K562 (cell line): Measurements from ENCODE around the gene TTC9B. TPM values are rescaled to one million over a fixed set of nuclear protein-coding genes. Genes with fewer than 3 reads are reported as not detected.
A peak's percentile ranks its signal among the peaks of the same experiment; 100 is the strongest.

Experiments
- BHLHE40 ChIP-seq: IDR thresholded peaks from 2 replicates; pipeline ENCODE4 v1.6.1; 2011; ENCODE audit warnings: low read length, improper control_type of control experiment
- CAMTA2 ChIP-seq: fragments of 250-450 bp; sonication (Bioruptor Pico); conservative IDR thresholded peaks from 2 replicates; pipeline ENCODE4 v1.5.1; 2022
- CCAR2 ChIP-seq: fragments of 200-400 bp; formaldehyde crosslinking; IDR thresholded peaks from 2 replicates; pipeline ENCODE4 v1.6.1; 2017; ENCODE audit warnings: mild to moderate bottlenecking, low read depth, low read length
- ETV1 ChIP-seq: fragments of 450-650 bp; conservative IDR thresholded peaks from 2 replicates; pipeline ENCODE4 v1.6.1; 2016; ENCODE audit warnings: missing genetic modification characterization, control low read depth, low read depth, missing compliant biosample characterization
- ETV5 ChIP-seq: sonication (generic); formaldehyde crosslinking; IDR thresholded peaks from 2 replicates; pipeline ENCODE4 v1.4.0; 2020; ENCODE audit warnings: low read depth, mild to moderate bottlenecking, missing genetic modification reagents
- FOXK2 ChIP-seq, 2 experiments: fragments of 450-650 bp; IDR thresholded peaks in 1 of 2; conservative IDR thresholded peaks in 1 of 2; 2 replicates each; pipeline ENCODE4 v1.6.1; 2016; ENCODE audit warnings: low read depth in 2 of 2, mild to moderate bottlenecking in 1 of 2
- KDM4B ChIP-seq, 2 experiments: fragments of 450-650 bp in 1 of 2; sonication (generic) in 1 of 2; IDR thresholded peaks; 2 replicates each; pipeline ENCODE4 v1.6.1; 2016 to 2017; ENCODE audit warnings: borderline replicate concordance in 2 of 2, antibody characterized with exemption in 1 of 2, low read depth in 1 of 2, mild to moderate bottlenecking in 1 of 2
- MTA3 ChIP-seq: fragments of 450-650 bp; formaldehyde crosslinking; IDR thresholded peaks from 2 replicates; pipeline ENCODE4 v1.6.1; 2017; ENCODE audit warnings: mild to moderate bottlenecking, borderline replicate concordance
- ZBTB17 ChIP-seq: fragments of 450-650 bp; formaldehyde crosslinking; IDR thresholded peaks from 2 replicates; pipeline ENCODE4 v1.4.0; 2020; ENCODE audit warnings: mild to moderate bottlenecking
- ZNF124 ChIP-seq: sonication (generic); formaldehyde crosslinking; IDR thresholded peaks from 2 replicates; pipeline ENCODE4 v1.8.1; 2022; ENCODE audit warnings: missing genetic modification reagents
- ZNF75A ChIP-seq: fragments of 450-650 bp; formaldehyde crosslinking; IDR thresholded peaks from 2 replicates; pipeline ENCODE4 v1.4.0; 2020; ENCODE audit warnings: mild to moderate bottlenecking
- polyA plus RNA-seq, 8 experiments: library from polyadenylated mRNA; depleted of rRNA in 4 of 8; stranded (reverse) in 5 of 8; unstranded in 3 of 8; fragments of >200 nt; fragmentation: Nextera tagmentation in 2 of 8; fragmentation: Illumina TruSeq in 1 of 8; extraction: Ambion mirVana in 2 of 8; extraction: Trizol in 1 of 8; gene quantifications; 2 replicates each; pipeline versions ENCODE4 v1.2.1 to v1.2.3, GENCODE V29; 2011 to 2014; ENCODE audit warnings: inconsistent platforms in 1 of 8, missing spikeins in 1 of 8
- total RNA-seq, 7 experiments: library from RNA; depleted of rRNA in 6 of 7; stranded (reverse); fragments of >200 nt in 6 of 7; fragmentation: Illumina TruSeq in 2 of 7; extraction: Trizol in 2 of 7; gene quantifications; 2 replicates each; pipeline versions ENCODE4 v1.2.1 to v1.2.3, GENCODE V29; 2011 to 2021; ENCODE audit warnings: low replicate concordance in 1 of 7
- TF ChIP-seq, protein P1 (sequence below), 2 experiments: fragments of 450-650 bp in 1 of 2; sonication (generic) in 1 of 2; formaldehyde crosslinking in 1 of 2; IDR thresholded peaks; 2 replicates each; pipeline versions ENCODE4 v1.7.1 to v1.9.0; 2016 to 2022; ENCODE audit warnings: inconsistent platforms in 1 of 2, mild to moderate bottlenecking in 1 of 2, missing genetic modification reagents in 1 of 2
- TF ChIP-seq, protein P2 (sequence below), 2 experiments: fragments of 200-800 bp in 1 of 2; sonication (Bioruptor generic) in 1 of 2; sonication (generic) in 1 of 2; formaldehyde crosslinking in 1 of 2; IDR thresholded peaks in 1 of 2; conservative IDR thresholded peaks in 1 of 2; 2 replicates each; pipeline versions ENCODE4 v1.5.0 to v1.6.1; 2016 to 2020; ENCODE audit warnings: missing compliant biosample characterization in 1 of 2, missing genetic modification characterization in 1 of 2, missing genetic modification reagents in 1 of 2
- TF ChIP-seq, protein P3 (sequence below): IDR thresholded peaks from 2 replicates; pipeline ENCODE4 v1.6.1; 2014; ENCODE audit warnings: antibody characterized with exemption

TTC9B gene
- total and polyA plus RNA-seq, 9 of the 15 experiments (the other 6 are each of a cell fraction or from before 2014, with no cell fraction given) = 0.06 to 0.14 TPM; not detected in 7

DNA sequence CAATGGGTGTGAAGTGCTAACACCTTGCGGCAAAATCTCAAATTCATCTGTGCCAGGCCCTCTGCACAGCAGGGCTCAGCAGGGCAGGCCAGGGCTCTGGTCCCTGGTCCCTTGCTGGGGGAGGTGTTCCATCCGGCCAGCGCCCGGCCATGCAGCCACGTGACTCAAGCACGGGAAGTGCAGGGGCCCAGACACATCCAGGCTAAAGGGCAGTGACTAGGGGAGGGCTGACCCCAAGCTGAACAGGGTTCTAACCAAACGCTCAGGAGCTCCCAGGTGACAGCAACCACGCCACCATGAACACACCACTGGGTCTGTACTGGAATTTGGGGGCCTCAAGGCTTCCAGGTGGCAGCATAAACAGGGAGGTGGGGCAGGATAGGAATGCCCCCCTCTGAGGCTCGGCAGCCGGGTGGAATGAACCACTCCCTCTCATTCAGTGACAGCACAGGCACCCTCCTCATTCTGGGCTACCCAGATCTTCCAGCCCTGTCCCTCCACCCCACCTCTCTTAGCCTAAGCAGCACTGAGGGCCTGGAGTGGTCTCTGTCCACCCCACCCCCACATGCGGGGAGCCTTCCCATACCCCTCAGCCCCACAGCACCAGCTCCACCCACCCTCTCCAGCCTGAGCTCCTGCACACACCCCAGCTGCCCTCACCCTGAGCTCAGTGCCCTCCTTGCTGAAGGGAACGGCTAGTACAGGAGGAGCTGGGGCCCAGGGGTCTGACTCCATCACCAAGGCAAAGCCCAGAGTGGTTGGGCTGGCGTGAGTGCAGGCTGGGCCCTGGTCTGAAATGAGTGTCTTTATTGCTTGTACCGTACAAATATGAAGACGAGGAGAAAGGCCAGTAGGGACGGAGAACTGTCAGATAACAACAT lies 13.6 kb upstream of the TTC9B start (continued):
- TF ChIP-seq, protein P1, sequence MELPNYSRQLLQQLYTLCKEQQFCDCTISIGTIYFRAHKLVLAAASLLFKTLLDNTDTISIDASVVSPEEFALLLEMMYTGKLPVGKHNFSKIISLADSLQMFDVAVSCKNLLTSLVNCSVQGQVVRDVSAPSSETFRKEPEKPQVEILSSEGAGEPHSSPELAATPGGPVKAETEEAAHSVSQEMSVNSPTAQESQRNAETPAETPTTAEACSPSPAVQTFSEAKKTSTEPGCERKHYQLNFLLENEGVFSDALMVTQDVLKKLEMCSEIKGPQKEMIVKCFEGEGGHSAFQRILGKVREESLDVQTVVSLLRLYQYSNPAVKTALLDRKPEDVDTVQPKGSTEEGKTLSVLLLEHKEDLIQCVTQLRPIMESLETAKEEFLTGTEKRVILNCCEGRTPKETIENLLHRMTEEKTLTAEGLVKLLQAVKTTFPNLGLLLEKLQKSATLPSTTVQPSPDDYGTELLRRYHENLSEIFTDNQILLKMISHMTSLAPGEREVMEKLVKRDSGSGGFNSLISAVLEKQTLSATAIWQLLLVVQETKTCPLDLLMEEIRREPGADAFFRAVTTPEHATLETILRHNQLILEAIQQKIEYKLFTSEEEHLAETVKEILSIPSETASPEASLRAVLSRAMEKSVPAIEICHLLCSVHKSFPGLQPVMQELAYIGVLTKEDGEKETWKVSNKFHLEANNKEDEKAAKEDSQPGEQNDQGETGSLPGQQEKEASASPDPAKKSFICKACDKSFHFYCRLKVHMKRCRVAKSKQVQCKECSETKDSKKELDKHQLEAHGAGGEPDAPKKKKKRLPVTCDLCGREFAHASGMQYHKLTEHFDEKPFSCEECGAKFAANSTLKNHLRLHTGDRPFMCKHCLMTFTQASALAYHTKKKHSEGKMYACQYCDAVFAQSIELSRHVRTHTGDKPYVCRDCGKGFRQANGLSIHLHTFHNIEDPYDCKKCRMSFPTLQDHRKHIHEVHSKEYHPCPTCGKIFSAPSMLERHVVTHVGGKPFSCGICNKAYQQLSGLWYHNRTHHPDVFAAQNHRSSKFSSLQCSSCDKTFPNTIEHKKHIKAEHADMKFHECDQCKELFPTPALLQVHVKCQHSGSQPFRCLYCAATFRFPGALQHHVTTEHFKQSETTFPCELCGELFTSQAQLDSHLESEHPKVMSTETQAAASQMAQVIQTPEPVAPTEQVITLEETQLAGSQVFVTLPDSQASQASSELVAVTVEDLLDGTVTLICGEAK (IDR thresholded peaks at IDR 0.05) = peak; percentile 81
- TF ChIP-seq, protein P1 (CRISPR knock-in tag; IDR thresholded peaks at IDR 0.05) = no peak
- no peak for TF ChIP-seq ZNF124
- peak in 1 of 2 experiments; percentile 54; a peak in 1 of 4 replicates for TF ChIP-seq FOXK2 (conservative IDR thresholded peaks at IDR 0.05 in 1 of 2, IDR thresholded peaks at IDR 0.05 in 1 of 2; ENCODE audit: low read depth in 2 of 2)
- no peak for TF ChIP-seq CCAR2
- TF ChIP-seq MTA3 = no peak
- no peak for TF ChIP-seq ZNF75A (CRISPR knock-in tag)
- TF ChIP-seq KDM4B (IDR thresholded peaks at IDR 0.05; ENCODE audit: borderline replicate concordance in 2 of 2, low read depth in 1 of 2) = peak in 1 of 2 experiments; percentile 76; a peak in 1 of 4 replicates
- TF ChIP-seq, protein P2, sequence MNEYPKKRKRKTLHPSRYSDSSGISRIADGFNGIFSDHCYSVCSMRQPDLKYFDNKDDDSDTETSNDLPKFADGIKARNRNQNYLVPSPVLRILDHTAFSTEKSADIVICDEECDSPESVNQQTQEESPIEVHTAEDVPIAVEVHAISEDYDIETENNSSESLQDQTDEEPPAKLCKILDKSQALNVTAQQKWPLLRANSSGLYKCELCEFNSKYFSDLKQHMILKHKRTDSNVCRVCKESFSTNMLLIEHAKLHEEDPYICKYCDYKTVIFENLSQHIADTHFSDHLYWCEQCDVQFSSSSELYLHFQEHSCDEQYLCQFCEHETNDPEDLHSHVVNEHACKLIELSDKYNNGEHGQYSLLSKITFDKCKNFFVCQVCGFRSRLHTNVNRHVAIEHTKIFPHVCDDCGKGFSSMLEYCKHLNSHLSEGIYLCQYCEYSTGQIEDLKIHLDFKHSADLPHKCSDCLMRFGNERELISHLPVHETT (CRISPR knock-in tag; conservative IDR thresholded peaks at IDR 0.05 in 1 of 2, IDR thresholded peaks at IDR 0.05 in 1 of 2) = 0 out of 4 replicates have a peak, but pooled peaks of 1 of the 2 experiments have one; percentile 33
- peak; percentile 74 for TF ChIP-seq ZBTB17 (CRISPR knock-in tag)
- TF ChIP-seq ETV5 (CRISPR knock-in tag) = 0 out of 2 replicates have a peak, but pooled peaks have one; percentile 44
- TF ChIP-seq, protein P3, sequence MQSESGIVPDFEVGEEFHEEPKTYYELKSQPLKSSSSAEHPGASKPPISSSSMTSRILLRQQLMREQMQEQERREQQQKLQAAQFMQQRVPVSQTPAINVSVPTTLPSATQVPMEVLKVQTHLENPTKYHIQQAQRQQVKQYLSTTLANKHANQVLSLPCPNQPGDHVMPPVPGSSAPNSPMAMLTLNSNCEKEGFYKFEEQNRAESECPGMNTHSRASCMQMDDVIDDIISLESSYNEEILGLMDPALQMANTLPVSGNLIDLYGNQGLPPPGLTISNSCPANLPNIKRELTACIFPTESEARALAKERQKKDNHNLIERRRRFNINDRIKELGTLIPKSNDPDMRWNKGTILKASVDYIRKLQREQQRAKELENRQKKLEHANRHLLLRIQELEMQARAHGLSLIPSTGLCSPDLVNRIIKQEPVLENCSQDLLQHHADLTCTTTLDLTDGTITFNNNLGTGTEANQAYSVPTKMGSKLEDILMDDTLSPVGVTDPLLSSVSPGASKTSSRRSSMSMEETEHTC = peak; percentile 73; the same call in 1 of the 2 replicates
- peak; percentile 85 for TF ChIP-seq ETV1 (tag)
- TF ChIP-seq CAMTA2 (CRISPR knock-in tag) = no peak
- TF ChIP-seq BHLHE40 = peak; percentile 93
